ENCODE measurements around the gene SORBS1.
"Not testable (repeated sequence)": the region's sequence is repeated elsewhere in the genome, so short reads cannot be mapped to it uniquely, and the experiment has no call there.

The SORBS1 gene

GRCh38 chr10:95480102-95480900 is 80.9 kb downstream of the SORBS1 start:
- ATAC-seq, result no peak

DNA sequence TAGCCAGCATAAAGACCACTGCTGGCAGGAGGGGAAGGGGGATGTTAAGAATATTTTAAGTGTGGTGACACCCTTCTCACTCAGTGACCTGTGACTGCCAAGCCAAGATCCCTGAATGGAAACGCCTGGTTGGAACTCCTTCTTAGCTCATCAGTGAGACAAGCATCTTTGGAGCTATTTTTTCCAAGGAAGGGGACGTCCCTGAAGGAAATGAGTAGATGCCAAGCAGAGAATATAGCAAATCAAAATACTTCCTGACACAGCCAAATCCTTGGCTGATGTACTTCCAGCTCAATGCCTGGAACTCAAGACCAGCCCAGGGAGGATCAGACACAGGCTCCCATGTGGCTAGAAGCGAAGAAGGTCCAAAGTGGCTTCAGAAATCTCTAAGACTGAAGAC is 82.2 kb downstream of the SORBS1 start:
- ATAC-seq, result no peak

DNA sequence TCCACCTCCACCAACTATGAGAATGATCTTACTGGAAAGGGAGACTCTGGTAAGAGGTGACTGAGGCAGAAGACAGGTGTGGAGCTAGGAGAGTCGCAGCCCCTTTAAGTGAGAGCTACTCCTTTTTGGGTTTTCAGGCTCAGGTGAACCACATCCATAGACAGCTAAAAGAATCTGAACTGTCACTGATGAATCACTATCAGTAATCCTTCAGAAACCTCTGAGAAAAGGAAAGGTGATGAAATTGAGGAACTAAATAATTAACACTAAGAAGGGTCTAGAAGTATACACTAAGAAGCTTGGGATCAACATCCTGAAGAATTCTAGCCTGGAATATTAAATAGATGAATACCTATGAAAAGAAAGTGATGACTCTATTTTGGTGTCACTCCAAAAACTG is 83.0 kb downstream of the SORBS1 start:
- no peak for ATAC-seq

DNA sequence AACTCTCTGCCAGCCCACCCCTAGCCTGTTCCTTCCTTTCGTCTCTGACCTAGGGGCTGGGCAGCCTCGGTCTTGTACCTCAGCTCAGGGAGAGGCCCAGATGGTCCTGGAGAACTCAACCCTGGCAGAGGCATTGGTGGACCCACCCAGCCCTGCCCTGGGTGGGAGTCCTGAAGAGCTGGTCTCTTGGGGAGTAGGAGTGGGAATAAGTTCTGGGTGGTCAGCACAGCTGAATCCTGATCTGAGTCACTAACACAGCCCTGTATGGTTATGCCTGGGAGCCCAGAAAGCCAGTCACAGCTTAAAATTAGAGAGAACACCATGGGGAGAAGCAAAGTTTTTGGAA is 84.0 kb downstream of the SORBS1 start:
- ATAC-seq, result no peak

GRCh38 chr10:95476469-95477174 is 84.5 kb downstream of the SORBS1 start:
- no peak for ATAC-seq

GRCh38 chr10:95475827-95476468 is 85.2 kb downstream of the SORBS1 start:
- no peak for ATAC-seq

GRCh38 chr10:95475003-95475383 is 86.2 kb downstream of the SORBS1 start:
- ATAC-seq, result no peak

GRCh38 chr10:95474228-95475002 is 86.8 kb downstream of the SORBS1 start:
- ATAC-seq, result no peak

DNA sequence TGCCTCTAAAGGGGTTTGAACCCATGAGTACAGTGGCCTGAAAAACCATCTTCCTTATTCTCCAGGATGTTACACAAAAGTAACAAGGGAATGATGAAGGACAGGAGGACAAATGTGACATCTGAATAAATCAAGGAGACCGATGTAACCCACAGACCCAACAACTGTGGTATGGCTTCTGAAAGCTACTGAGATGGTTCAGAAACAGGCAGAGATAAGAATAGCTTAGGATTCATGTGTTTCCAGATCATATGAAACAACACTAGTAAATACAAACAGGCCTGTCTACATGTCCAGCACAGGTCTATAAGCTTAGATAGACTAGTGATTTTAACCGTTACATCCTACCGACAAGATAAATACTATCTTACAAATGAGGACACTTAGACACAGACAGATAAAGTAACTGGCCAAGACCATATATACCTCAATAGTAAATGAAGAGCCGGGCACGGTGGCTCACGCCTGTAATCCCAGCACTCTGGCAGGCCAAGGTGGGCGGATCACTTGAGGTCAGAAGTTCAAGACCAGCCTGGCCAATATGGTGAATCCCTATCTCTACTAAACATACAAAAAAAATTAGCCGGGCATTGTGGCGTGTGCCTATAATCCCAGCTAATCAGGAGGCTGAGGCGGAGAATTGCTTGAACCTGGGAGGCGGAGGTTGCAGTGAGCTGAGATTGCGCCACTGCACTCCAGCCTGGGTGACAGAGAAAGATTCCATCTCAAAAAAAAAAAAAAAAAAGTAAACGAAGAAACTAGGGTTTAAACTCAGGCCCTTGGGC is 88.7 kb downstream of the SORBS1 start:
- no peak for ATAC-seq

DNA sequence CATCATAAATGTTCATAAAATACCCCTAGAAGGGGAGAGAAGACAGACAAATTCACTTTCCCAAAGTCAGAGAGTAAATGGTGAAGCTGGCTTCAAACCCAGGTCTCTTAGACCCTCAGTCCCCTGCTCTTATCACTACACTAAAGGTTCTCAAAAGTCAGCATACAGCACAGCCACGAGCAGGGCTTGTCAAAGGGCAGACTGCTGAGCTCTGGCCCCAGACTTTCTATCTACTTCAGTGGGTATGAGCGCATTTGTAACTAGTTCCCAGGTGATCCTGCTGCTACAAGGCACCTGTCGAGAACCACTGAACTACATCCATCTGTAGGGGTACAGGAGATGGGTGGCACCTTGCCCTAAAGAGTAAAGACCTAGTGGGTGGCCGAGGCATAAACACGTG is 91.5 kb downstream of the SORBS1 start:
- no peak for ATAC-seq

DNA sequence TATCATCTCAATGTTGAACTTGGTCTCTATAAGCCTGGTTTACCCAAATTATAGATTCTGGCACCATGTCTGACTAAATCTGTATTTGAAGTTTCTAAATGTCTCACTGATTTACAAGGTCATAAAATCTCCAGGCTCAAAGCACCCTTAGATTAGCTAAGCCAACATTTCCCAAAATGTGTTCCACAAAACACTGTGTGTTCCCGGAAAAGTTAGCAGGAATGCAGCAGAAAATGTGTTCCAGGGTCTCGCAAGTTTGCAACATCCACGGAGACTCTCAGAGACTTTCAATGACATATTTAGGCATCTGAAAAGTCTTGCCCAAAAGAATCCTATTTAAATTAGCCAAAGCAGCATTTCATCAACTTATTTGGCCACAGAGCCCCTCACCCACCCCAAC is 91.9 kb downstream of the SORBS1 start:
- ATAC-seq, result no peak

DNA sequence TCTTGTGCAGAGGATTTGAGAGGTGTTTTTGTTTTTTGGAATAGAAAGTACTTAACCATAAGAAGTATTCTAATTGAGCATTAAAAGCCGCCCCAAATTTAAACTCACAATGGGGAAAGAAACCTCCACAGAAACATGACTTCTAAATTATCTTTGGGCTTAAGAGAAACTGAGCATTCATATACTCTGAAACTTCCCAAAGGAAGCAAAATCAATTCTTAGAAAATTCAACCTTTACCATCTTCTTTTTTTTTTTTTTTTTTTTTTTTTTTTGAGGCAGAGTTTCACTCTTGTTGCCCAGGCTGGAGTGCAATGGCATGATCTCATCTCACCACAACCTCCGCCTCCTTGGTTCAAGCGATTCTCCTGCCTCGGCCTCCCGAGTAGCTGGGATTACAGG is 93.5 kb downstream of the SORBS1 start:
- not testable (repeated sequence) for ATAC-seq

- ATAC-seq, result no peak
These were observed 94.0 kb downstream of the SORBS1 start for GRCh38 chr10:95467162-95467599.

DNA sequence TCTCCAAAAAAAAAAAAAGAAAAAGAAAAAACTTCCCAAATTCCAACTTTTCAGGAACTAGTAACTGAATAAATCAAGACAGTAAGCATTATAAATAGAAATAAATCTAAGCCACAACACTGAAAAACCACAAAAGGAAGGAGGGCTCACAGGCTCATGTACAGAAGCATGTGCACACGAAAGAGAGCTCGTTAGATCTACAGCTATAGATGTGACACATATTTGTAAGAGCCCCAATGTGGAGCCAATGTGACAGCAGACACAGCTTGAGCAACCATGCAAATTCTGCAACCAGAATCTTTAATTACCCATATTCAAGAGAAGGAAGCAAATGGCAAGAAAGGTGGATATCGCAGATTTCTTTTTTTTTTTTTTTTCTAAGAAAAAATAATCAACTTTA is 94.7 kb downstream of the SORBS1 start:
- ATAC-seq, result no peak

DNA sequence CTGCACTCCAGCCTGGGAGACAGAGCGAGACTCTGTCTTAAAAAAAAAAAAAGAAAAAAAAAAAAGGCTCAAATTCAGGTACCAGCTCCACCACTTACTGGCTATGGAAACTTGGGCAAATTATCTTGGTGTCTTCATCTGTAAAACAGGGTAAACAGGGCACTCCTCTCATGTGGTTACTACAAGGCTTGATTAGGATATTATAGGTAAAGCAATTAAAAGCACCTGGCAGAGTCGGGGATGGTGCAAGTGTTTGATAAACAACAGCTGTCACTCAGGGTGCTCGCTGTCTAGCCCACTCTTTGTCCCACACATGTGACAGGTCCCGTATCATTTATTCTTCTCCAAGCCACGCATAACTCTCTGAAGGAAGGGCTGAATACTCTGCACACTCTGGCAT is 96.9 kb downstream of the SORBS1 start:
- ATAC-seq, result no peak

DNA sequence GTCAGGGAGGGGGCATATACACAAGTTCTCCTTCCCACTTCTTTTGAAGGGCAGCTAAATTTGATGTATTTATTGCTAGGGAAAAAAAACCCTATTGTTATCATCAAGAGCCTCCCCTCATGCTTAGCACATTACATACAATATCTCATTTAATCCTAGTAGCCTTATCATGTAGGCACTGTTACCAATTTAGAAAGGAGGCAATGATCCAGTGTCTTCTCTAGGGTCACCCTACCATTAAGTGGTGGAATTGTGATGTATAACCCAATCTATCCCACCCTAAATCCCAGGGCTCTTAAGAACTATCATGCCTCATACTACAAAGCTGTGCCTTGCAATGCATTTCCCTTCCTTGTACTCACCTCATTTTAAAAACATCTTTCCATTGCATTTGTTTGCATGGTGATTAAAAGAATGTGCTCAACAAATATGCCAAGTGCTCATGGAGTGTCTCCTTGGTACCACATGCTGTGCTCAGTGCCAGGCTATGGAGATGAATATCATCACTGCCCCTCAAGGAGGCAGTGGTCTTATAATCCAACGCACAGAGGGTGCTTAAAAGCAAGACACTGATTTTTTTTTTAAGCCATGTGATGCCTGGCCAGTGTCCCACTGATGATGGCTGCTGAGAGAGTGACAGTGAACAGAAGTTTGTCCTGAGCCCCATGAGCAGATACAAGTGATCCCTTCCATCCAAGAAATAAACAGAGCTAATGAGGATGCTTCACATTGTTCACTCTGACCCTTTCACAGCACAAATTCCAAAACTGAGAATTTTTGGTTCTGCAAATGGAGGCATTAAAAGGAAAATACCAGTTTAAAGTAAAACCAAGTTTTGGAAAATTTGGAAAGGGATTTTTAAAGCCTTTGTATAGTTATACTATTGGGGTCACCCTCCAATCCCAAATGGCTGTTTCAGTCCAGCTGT is 98.2 kb downstream of the SORBS1 start:
- ATAC-seq, result no peak

DNA sequence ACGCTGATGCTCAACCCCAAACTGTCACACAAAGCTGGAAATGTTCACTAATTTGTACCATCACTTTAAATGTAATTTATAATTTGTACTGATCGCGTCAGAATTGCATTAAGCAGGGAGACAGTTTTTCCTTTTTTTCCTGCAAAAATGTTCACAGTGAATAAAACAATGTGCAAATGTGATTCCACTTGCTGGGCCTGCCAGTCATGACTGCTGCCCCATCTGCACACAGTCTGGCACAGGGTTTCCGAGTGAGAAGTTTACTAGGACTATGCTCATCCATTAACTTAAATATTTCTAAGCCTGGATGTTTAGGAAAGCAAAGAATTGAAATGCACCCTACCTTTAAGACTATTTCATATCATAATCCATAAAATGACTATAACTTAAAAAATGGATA is 99.6 kb downstream of the SORBS1 start:
- no peak for ATAC-seq

- ATAC-seq, result no peak
These were observed 101.6 kb downstream of the SORBS1 start for GRCh38 chr10:95459446-95460045.

DNA sequence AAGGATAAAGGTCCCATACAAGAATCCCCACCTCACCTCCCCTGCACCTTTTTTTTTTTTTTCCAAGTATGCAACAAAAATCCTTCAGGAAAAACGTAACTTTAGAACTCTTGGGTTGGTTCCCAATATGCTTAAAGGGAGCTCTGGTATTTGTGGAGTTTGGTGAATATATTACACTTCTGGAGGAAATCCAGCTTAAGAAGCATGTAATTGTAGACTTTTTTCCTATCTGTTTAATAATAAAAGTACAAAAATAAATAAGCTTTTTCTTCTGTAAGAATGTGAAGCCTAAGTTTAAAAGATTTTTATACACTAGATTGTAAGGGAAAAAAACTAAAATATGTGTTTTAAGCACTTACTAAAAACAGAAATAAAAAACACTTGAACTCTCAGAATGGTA is 102.3 kb downstream of the SORBS1 start:
- no peak for ATAC-seq

DNA sequence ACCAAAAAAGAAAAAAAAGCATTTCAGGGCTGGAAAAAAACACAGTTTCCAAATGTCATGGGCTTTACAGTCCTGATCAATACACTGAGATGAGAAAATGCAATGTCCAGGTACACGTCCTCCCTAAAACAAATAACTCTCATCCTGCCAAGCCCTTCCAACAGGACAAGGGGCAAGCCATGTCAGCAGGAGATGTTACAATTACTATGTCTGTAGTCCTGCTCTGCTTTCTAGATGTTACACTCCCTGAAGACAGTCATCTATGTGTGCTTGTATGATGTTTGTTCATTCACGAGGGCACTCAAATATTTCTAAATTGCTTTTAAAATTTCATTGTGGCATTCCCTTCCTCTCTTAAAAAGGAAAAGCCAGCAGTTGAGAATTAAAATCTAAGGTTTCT is 103.2 kb downstream of the SORBS1 start:
- ATAC-seq, result no peak

Data from activated CD4-positive, CD25-positive, alpha-beta regulatory T cell treated with anti-CD3 and anti-CD28 coated beads, Interleukin-2, amount 50 U/mL, for 24 hours (primary cell).